Stimulated activated CD8-positive, alpha-beta memory T cell treated with anti-CD3 and anti-CD28 coated beads, Interleukin-4, amount 100 ng/mL, for 1 hour (primary cell): ENCODE data around the gene VAV2.
A peak's percentile ranks its signal among the peaks of the same experiment; 100 is the strongest.

Experiments
- DNase-seq, 2 donors: peaks; one replicate each; pipeline ENCODE4 v3.0.0-alpha.2; 2020; ENCODE audit warnings: low read depth in 2 of 2, low spot score in 1 of 2

VAV2 gene

DNA sequence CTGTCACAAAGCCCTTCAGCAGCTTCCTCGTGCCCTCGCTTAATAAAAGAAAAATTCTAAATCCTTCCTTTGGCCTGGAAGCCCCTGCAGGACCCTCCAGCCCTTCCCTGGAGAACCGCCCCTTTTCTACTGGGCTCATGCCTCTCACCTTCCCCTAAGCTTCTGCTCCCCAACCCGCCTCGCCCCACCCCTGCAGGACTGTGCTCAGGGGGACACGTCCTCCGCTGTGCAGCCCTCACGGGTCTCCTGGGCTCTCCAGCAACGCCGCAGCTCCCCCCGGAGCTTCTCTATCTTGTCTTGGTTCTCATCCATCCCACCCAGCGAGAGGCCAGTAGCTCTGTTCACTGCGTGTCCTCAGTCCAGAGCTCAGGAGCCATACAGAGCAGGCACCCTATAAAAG is 188.4 kb downstream of the VAV2 start:
- no peak for DNase-seq

GRCh38 chr9:133803028-133803585 is 189.0 kb downstream of the VAV2 start:
- DNase-seq, result no peak

DNA sequence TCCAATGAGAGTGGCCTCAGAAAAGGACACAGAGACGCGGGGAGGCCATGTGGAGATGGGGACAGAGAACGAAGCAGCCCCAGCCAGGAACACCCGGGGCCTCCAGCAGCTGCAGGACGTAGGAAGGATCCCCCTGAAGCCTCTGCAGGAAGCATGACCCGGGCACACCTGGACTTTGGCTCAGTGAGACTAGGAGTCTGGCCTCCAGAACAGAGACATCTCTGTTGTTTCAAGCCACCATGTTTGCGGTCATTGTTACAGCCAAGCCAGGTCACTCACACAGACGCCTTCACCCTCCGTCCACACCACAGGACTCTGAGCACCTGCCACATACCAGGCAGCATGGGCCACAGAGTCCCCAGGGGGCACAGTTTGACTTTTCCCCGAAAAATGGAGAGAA is 190.4 kb downstream of the VAV2 start:
- DNase-seq, result no peak

- DNase-seq, result no peak
These were observed 191.9 kb downstream of the VAV2 start for GRCh38 chr9:133800266-133800665.

- DNase-seq, result no peak
These were observed 192.4 kb downstream of the VAV2 start for GRCh38 chr9:133799716-133800115.

- DNase-seq, result no peak
These were observed 193.0 kb downstream of the VAV2 start for GRCh38 chr9:133799106-133799505.

- DNase-seq, result no peak
These were observed 194.0 kb downstream of the VAV2 start for GRCh38 chr9:133798160-133798559.

GRCh38 chr9:133797406-133798105 is 194.6 kb downstream of the VAV2 start:
- no peak for DNase-seq

GRCh38 chr9:133796562-133796961 is 195.6 kb downstream of the VAV2 start:
- DNase-seq, result no peak

GRCh38 chr9:133795049-133795448 is 197.1 kb downstream of the VAV2 start:
- DNase-seq, result no peak

GRCh38 chr9:133794016-133794760 is 197.9 kb downstream of the VAV2 start:
- no peak for DNase-seq

- DNase-seq, result no peak
These were observed 198.7 kb downstream of the VAV2 start for GRCh38 chr9:133793471-133793870.

- peak in 1 of 2 donors; percentile 8 for DNase-seq
These were observed 199.2 kb downstream of the VAV2 start for GRCh38 chr9:133792721-133793470.

GRCh38 chr9:133791735-133792649 is 200.1 kb downstream of the VAV2 start:
- DNase-seq, result no peak

DNA sequence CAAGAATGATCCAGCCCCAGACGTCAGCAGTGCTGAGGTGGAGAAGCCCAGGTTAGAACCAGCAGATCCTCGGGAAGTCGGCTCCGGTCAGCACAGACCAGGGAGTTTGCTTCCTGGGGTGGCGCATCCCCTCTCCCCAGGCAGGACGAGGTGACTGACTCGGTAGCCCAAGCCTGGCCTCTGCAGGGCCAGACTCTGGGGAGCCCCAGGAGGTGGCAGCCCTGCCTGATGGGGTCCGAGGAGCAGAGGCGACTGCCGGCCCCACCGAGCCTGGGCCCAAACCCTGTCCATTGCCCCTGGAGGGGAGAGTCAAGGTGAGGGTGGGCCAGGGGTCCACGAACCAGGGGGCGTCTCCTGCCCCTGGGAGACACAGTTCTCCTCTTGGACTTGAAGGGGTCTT is 201.1 kb downstream of the VAV2 start:
- no peak for DNase-seq

DNA sequence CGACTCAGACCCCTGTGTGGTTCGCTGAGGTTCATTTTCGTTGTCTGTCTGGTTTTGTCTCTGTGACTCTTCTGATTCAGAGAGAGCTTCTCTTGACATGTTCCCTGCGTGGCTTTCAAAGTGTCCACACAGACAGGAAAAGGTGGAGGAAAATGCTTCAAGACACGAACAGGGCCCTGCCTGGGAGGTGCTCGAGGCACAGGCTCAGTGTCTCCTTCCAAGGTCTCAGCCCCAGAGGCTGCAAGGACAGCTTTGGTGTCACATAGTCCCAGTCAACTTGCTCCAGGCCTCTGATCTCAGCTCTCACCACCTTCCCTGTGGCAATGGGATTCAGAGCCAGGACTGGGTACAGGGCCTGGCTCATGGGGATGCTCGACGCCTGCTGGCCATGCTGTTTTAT is 202.3 kb downstream of the VAV2 start:
- no peak for DNase-seq

DNA sequence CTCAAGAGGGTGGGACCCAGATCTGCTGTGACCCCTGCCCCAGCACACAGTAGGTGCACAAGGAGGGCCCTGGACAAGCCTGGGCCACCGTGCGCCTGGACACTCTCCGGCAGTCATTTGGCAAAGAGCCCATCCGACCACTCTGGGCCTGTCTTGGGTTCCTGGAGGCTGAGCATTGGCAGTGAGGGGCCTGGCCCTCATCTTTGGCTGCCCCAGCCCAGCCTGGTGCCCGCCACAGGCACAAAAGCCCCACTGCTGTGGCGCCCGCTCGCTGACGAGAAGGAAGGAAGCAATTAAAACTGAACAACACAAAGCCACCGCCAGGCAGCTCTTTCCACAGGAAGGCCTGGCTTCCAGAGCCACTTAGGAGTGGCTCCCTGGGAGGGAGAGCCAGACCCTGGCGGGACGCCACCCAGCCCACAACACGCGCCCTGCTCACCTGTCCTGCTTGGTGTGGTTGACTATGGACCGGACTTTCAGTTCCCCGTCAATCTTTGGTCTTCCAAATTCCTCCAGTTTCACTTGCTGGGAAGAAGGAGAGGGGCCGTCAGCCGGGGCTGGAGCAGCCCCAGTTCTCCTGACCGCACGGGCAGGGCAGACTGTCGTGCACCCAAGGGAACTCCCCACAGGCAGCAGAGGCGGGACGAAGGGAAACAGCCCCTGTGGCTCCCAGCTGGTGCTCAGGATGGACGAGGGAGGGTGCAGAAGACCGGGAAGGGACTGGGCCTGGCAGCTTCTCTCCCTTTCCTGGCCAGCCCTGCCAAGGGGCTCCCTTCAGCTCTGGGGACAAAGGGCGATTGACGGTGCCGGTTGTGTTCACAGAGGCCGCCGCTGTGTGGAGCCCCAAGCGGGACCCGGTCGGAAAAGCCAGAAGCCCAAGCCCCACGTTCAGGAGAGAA is 203.1 kb downstream of the VAV2 start:
- DNase-seq, result no peak

- no peak for DNase-seq
These were observed 203.9 kb downstream of the VAV2 start for GRCh38 chr9:133788045-133788818.

DNA sequence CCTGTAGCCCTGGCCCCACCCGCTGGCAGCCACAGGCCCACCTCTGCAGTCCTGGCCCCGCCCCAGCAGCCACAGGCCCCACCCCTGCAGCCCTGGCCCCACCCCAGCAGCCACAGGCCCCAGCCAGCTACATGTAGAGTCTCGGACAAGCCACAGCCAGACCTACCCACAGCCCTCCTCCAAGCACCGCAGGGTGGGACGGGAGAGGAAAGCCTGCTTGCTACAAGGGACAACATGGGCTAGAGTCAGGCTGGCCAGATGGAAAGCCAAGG is 204.4 kb downstream of the VAV2 start:
- DNase-seq, result no peak
